Globus pallidus (tissue), 1 donor: Measurements from ENCODE around the gene SMTN.
"Not testable (repeated sequence)": the region's sequence is repeated elsewhere in the genome, so short reads cannot be mapped to it uniquely, and the experiment has no call there.

Experiments
- DNase-seq: peaks from one replicate; pipeline ENCODE4 v3.0.0-alpha.2; 2015; ENCODE audit warnings: low spot score

Gene SMTN

GRCh38 chr22:31080848-31081649, at the start of gene SMTN:
Gene SMTN (plus strand): TSS chr22:31081318. CDS start chr22:31083259, 1,941 bp downstream.
- DNase-seq: peak; percentile 73

- no peak for DNase-seq
Measured at GRCh38 chr22:31036671-31037550, 44.2 kb upstream of the SMTN start.

- no peak for DNase-seq
Measured at GRCh38 chr22:31038686-31039085, 42.4 kb upstream of the SMTN start.

GRCh38 chr22:31039393-31039792, 41.7 kb upstream of the SMTN start:
- DNase-seq: no peak

- DNase-seq: no peak
Measured at GRCh38 chr22:31040542-31041398, 40.3 kb upstream of the SMTN start.

GRCh38 chr22:31044262-31044861, 36.8 kb upstream of the SMTN start:
- no peak for DNase-seq

- no peak for DNase-seq
Measured at GRCh38 chr22:31045900-31046538, 35.1 kb upstream of the SMTN start.

GRCh38 chr22:31046539-31047226, 34.4 kb upstream of the SMTN start:
- peak; percentile 13 for DNase-seq

- DNase-seq: no peak
Measured at GRCh38 chr22:31048570-31048969, 32.5 kb upstream of the SMTN start.

- no peak for DNase-seq
Measured at GRCh38 chr22:31049815-31050420, 31.2 kb upstream of the SMTN start.

- no peak for DNase-seq
Measured at GRCh38 chr22:31055117-31055634, 25.9 kb upstream of the SMTN start.

- DNase-seq: peak; percentile 35
Measured at GRCh38 chr22:31055635-31056159, 25.4 kb upstream of the SMTN start.

- DNase-seq: no peak
Measured at GRCh38 chr22:31056986-31057599, 24.0 kb upstream of the SMTN start.

GRCh38 chr22:31059663-31060062, 21.5 kb upstream of the SMTN start:
- DNase-seq: not testable (repeated sequence)

GRCh38 chr22:31062566-31063230, 18.4 kb upstream of the SMTN start:
- DNase-seq: no peak

GRCh38 chr22:31064369-31064768, 16.7 kb upstream of the SMTN start:
- no peak for DNase-seq

GRCh38 chr22:31068970-31069369, 12.1 kb upstream of the SMTN start:
- no peak for DNase-seq

GRCh38 chr22:31069691-31070314, 11.3 kb upstream of the SMTN start:
- DNase-seq: not testable (repeated sequence)
